NCI-H1694 treated with DMSO at 0.1 percent for 48 hours (cell line): ENCODE results near the gene PPM1G.

Experiments
- DNase-seq: peaks from one replicate; lab custom pipeline; 2025; lab: John Stamatoyannopoulos, UW

PPM1G gene

GRCh38 chr2:27412419-27413152 is 3.2 kb upstream of the PPM1G start:
- no peak for DNase-seq

GRCh38 chr2:27408601-27409320 is 630 bp downstream of the PPM1G start:
- DNase-seq = no peak

- peak; percentile 67 for DNase-seq
These were observed 1.4 kb downstream of the PPM1G start for GRCh38 chr2:27407798-27408491.

GRCh38 chr2:27400348-27401135 is 8.8 kb downstream of the PPM1G start:
- DNase-seq = no peak

- no peak for DNase-seq
These were observed 10.4 kb downstream of the PPM1G start for GRCh38 chr2:27398962-27399361.

- no peak for DNase-seq
These were observed 16.2 kb downstream of the PPM1G start for GRCh38 chr2:27393225-27393624.

GRCh38 chr2:27390822-27391679 is 18.3 kb downstream of the PPM1G start:
- no peak for DNase-seq

- DNase-seq = no peak
These were observed 27.7 kb downstream of the PPM1G start for GRCh38 chr2:27381577-27382181.

- DNase-seq = peak; percentile 88
These were observed 28.5 kb downstream of the PPM1G start, which contains the start of gene ZNF513 for GRCh38 chr2:27380626-27381545. Gene ZNF513 (minus strand): TSS chr2:27380734. CDS start chr2:27380526, 208 bp downstream.

GRCh38 chr2:27379836-27380625 is 29.4 kb downstream of the PPM1G start:
- DNase-seq = no peak

- no peak for DNase-seq
These were observed 30.0 kb downstream of the PPM1G start for GRCh38 chr2:27379383-27379835.

- no peak for DNase-seq
These were observed 30.5 kb downstream of the PPM1G start for GRCh38 chr2:27378809-27379290.

- DNase-seq = no peak
These were observed 31.1 kb downstream of the PPM1G start for GRCh38 chr2:27378096-27378808.

GRCh38 chr2:27377618-27378095 is 31.7 kb downstream of the PPM1G start:
- no peak for DNase-seq

- no peak for DNase-seq
These were observed 32.3 kb downstream of the PPM1G start for GRCh38 chr2:27376866-27377617.

- no peak for DNase-seq
These were observed 33.1 kb downstream of the PPM1G start for GRCh38 chr2:27376151-27376865.
